Thoracic aorta (tissue), 2 donors: ENCODE measurements around the gene FEZ2. TPM values are rescaled to one million over a fixed set of nuclear protein-coding genes. Genes with fewer than 3 reads are reported as not detected.

Experiments used
- ATAC-seq: fragments of 150-250 bp; one replicate; pipeline ENCODE4 v1.8.0; 2017; ENCODE audit warnings: low read depth; ENCODE audit not compliant: insufficient number of reproducible peaks, low FRiP score
- DNase-seq: peaks from one replicate; pipeline ENCODE4 v3.0.0-alpha.2; 2020; ENCODE audit warnings: low spot score
- H3K27ac ChIP-seq, 2 donors: fragments of 200-600 bp; sonication (generic); 1 replicate in 1 of 2; 2 replicates in 1 of 2; pipeline ENCODE4 v1.5.1; 2016; ENCODE audit warnings: mild to moderate bottlenecking in 2 of 2, moderate library complexity in 2 of 2
- H3K27me3 ChIP-seq: fragments of 200-600 bp; sonication (generic); replicated peaks from 2 replicates; pipeline ENCODE4 v1.6.0; 2016; ENCODE audit warnings: mild to moderate bottlenecking; ENCODE audit not compliant: insufficient read depth
- H3K36me3 ChIP-seq: fragments of 200-600 bp; sonication (generic); one replicate; pipeline ENCODE4 v1.5.1; 2016
- H3K4me1 ChIP-seq, 2 donors: fragments of 200-600 bp; sonication (generic); 1 replicate in 1 of 2; 2 replicates in 1 of 2; pipeline versions ENCODE4 v1.5.1 to v1.6.0; 2016; ENCODE audit warnings: low read depth in 2 of 2, mild to moderate bottlenecking in 1 of 2; ENCODE audit not compliant: control insufficient read depth in 1 of 2
- H3K4me3 ChIP-seq: fragments of 200-600 bp; sonication (generic); 2 replicates; pipeline ENCODE4 v1.5.1; 2016; ENCODE audit warnings: mild to moderate bottlenecking
- H3K9me3 ChIP-seq: fragments of 200-600 bp; sonication (generic); 2 replicates; pipeline ENCODE4 v1.5.1; 2016
- CTCF ChIP-seq: fragments of 200-600 bp; sonication (generic); IDR thresholded peaks from one replicate; pipeline ENCODE4 v1.5.1; 2019; ENCODE audit warnings: antibody characterized with exemption
- total RNA-seq, 2 donors: library from RNA; depleted of rRNA; stranded (reverse); fragments of >200 nt; gene quantifications; one replicate each; pipeline versions ENCODE4 v1.1.0 to v1.2.3, GENCODE V29; 2016

FEZ2 gene
- total RNA-seq, 2 donors from 2014 or later, result 42.0 to 51.4 TPM

GRCh38 chr2:36625304-36625703 lies 27.3 kb upstream of the FEZ2 start:
- DNase-seq (no peak), ATAC-seq (no peak)
- no peaks in the 10 kb centered on the region for H3K36me3 ChIP-seq
- H3K27ac ChIP-seq, result no peak overlapping the region
- no peak overlapping the region for H3K4me3 ChIP-seq
- peaks cover 6% of the 10 kb centered on the region for H3K9me3 ChIP-seq
- TF ChIP-seq CTCF, result no peak
- H3K4me1 ChIP-seq, result no peaks in the 10 kb centered on the region
- H3K27me3 ChIP-seq, result no peaks in the 10 kb centered on the region

GRCh38 chr2:36620321-36620720 lies 22.4 kb upstream of the FEZ2 start:
- Histone ChIP-seq H3K4me3 (no peak overlapping the region), H3K36me3 (no peaks in the 10 kb centered on the region), H3K4me1 (no peaks in the 10 kb centered on the region), H3K27me3 (no peaks in the 10 kb centered on the region), H3K9me3 (peaks cover 5% of the 10 kb centered on the region), H3K27ac (no peak overlapping the region)
- ATAC-seq (no peak), DNase-seq (no peak)
- no peak for TF ChIP-seq CTCF

GRCh38 chr2:36618381-36618780 lies 20.4 kb upstream of the FEZ2 start:
- Histone ChIP-seq H3K36me3 (no peaks in the 10 kb centered on the region), H3K27ac (no peak overlapping the region), H3K4me3 (no peak overlapping the region), H3K4me1 (no peaks in the 10 kb centered on the region), H3K9me3 (no peaks in the 10 kb centered on the region), H3K27me3 (no peaks in the 10 kb centered on the region)
- ATAC-seq (no peak), DNase-seq (no peak)
- no peak for TF ChIP-seq CTCF

DNA sequence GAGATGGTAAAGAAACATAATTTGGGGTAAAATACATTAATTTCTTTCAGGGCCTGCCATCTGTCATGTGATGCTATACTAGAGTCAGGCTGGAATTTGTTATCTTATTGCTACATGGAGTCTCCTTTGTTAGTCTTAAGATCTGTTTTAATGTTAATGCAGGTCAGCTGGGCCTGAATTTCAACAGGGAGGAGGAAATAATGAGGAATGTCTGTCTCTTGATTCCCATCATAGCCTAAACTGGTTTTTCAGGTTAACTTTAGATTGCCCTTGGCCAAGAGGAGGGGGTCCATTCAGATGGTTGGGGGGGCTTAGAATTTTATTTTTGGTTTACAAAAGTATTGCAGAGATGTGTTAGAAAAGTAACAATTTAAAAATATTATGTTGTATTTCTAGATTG lies 19.0 kb upstream of the FEZ2 start:
- Histone ChIP-seq H3K4me3 (no peak overlapping the region), H3K9me3 (no peaks in the 10 kb centered on the region), H3K27me3 (no peaks in the 10 kb centered on the region), H3K27ac (no peak overlapping the region), H3K4me1 (no peaks in the 10 kb centered on the region), H3K36me3 (no peaks in the 10 kb centered on the region)
- DNase-seq, result no peak
- ATAC-seq, result no peak
- no peak for TF ChIP-seq CTCF

GRCh38 chr2:36615222-36615621 lies 17.3 kb upstream of the FEZ2 start:
- Histone ChIP-seq H3K4me1 (no peaks in the 10 kb centered on the region), H3K36me3 (no peaks in the 10 kb centered on the region), H3K9me3 (no peaks in the 10 kb centered on the region), H3K4me3 (no peak overlapping the region), H3K27me3 (no peaks in the 10 kb centered on the region), H3K27ac (no peak overlapping the region)
- ATAC-seq (no peak), DNase-seq (no peak)
- no peak for TF ChIP-seq CTCF
